ENCODE data around the gene EID3.

EID3 gene

GRCh38 chr12:104280717-104281458 is 22.7 kb upstream of the EID3 start:
- no peak for TF ChIP-seq CREB1 (IDR thresholded peaks at IDR 0.05; ENCODE audit: low read depth)

GRCh38 chr12:104281636-104282035 is 21.9 kb upstream of the EID3 start:
- no peak for TF ChIP-seq EP300 (IDR thresholded peaks at IDR 0.05; ENCODE audit: borderline replicate concordance)
- TF ChIP-seq NFIC (IDR thresholded peaks at IDR 0.05): no peak
- no peak for TF ChIP-seq TEAD4 (IDR thresholded peaks at IDR 0.05)
- TF ChIP-seq CEBPB (IDR thresholded peaks at IDR 0.05): no peak
- no peak for TF ChIP-seq TCF12 (IDR thresholded peaks at IDR 0.05; ENCODE audit: low read depth)
- no peak for TF ChIP-seq RAD21 (IDR thresholded peaks at IDR 0.05; ENCODE audit: low read depth)
- TF ChIP-seq TAF1 (IDR thresholded peaks at IDR 0.05; ENCODE audit: low read depth): no peak
- no peak for TF ChIP-seq YY1 (IDR thresholded peaks at IDR 0.05; ENCODE audit: low read depth)
- no peak for TF ChIP-seq ZBTB7A (IDR thresholded peaks at IDR 0.05; ENCODE audit: low read depth)
- no peak for TF ChIP-seq CREB1 (IDR thresholded peaks at IDR 0.05; ENCODE audit: low read depth)
- TF ChIP-seq USF1 (IDR thresholded peaks at IDR 0.05): no peak
- no peak for TF ChIP-seq MAX (IDR thresholded peaks at IDR 0.05)
- TF ChIP-seq REST (IDR thresholded peaks at IDR 0.05; ENCODE audit: low read depth): no peak
- TF ChIP-seq FOXM1 (IDR thresholded peaks at IDR 0.05; ENCODE audit: borderline replicate concordance, low read depth): no peak

GRCh38 chr12:104282109-104282508 is 21.4 kb upstream of the EID3 start:
- TF ChIP-seq CEBPB (IDR thresholded peaks at IDR 0.05): no peak
- no peak for TF ChIP-seq EGR1 (IDR thresholded peaks at IDR 0.05)
- TF ChIP-seq NFIC (IDR thresholded peaks at IDR 0.05): no peak
- no peak for TF ChIP-seq TCF12 (IDR thresholded peaks at IDR 0.05; ENCODE audit: low read depth)
- TF ChIP-seq CREB1 (IDR thresholded peaks at IDR 0.05; ENCODE audit: low read depth): no peak
- no peak for TF ChIP-seq YY1 (IDR thresholded peaks at IDR 0.05; ENCODE audit: low read depth)
- TF ChIP-seq FOXM1 (IDR thresholded peaks at IDR 0.05; ENCODE audit: borderline replicate concordance, low read depth): no peak
- no peak for TF ChIP-seq ZBTB7A (IDR thresholded peaks at IDR 0.05; ENCODE audit: low read depth)
- no peak for TF ChIP-seq REST (IDR thresholded peaks at IDR 0.05; ENCODE audit: low read depth)
- TF ChIP-seq USF1 (IDR thresholded peaks at IDR 0.05): no peak

- TF ChIP-seq RAD21 (IDR thresholded peaks at IDR 0.05; ENCODE audit: low read depth) (no peak), MAX (IDR thresholded peaks at IDR 0.05) (peak; percentile 12; the same call in 1 of the 2 replicates), TAF1 (IDR thresholded peaks at IDR 0.05; ENCODE audit: low read depth) (no peak)
Measured at GRCh38 chr12:104285740-104286515, 17.6 kb upstream of the EID3 start.

- TF ChIP-seq TAF1 (IDR thresholded peaks at IDR 0.05; ENCODE audit: low read depth) (peak; percentile 83), FOXM1 (IDR thresholded peaks at IDR 0.05; ENCODE audit: borderline replicate concordance, low read depth) (peak; percentile 56; the same call in 1 of the 2 replicates), NFIC (IDR thresholded peaks at IDR 0.05) (peak; percentile 36; the same call in 1 of the 2 replicates), USF1 (IDR thresholded peaks at IDR 0.05) (peak; percentile 72), YY1 (IDR thresholded peaks at IDR 0.05; ENCODE audit: low read depth) (peak; percentile 59; the same call in 1 of the 2 replicates), RAD21 (IDR thresholded peaks at IDR 0.05; ENCODE audit: low read depth) (no peak), TCF12 (IDR thresholded peaks at IDR 0.05; ENCODE audit: low read depth) (peak; percentile 32; the same call in 1 of the 2 replicates), REST (IDR thresholded peaks at IDR 0.05; ENCODE audit: low read depth) (no peak), MAX (IDR thresholded peaks at IDR 0.05) (peak; percentile 75), EGR1 (IDR thresholded peaks at IDR 0.05) (no peak), EP300 (IDR thresholded peaks at IDR 0.05; ENCODE audit: borderline replicate concordance) (peak; percentile 22; the same call in 1 of the 2 replicates), CREB1 (IDR thresholded peaks at IDR 0.05; ENCODE audit: low read depth) (peak; percentile 63)
Measured at GRCh38 chr12:104286516-104287482, 16.7 kb upstream of the EID3 start.

Data from Ishikawa (cell line).